NT2/D1 (cell line): ENCODE results near the gene CENPL.

Experiments
- SUZ12 ChIP-seq: IDR thresholded peaks from 2 replicates; pipeline ENCODE4 v1.6.1; 2011; ENCODE audit not compliant: insufficient read length, insufficient read depth; ENCODE audit errors: extremely low read depth
- YY1 ChIP-seq: IDR thresholded peaks from 2 replicates; pipeline ENCODE4 v1.6.1; 2011; ENCODE audit not compliant: insufficient read length, insufficient read depth
- ZNF274 ChIP-seq: IDR thresholded peaks from 2 replicates; pipeline ENCODE4 v1.6.1; 2011; ENCODE audit warnings: mild to moderate bottlenecking, low read depth, low read length

DNA sequence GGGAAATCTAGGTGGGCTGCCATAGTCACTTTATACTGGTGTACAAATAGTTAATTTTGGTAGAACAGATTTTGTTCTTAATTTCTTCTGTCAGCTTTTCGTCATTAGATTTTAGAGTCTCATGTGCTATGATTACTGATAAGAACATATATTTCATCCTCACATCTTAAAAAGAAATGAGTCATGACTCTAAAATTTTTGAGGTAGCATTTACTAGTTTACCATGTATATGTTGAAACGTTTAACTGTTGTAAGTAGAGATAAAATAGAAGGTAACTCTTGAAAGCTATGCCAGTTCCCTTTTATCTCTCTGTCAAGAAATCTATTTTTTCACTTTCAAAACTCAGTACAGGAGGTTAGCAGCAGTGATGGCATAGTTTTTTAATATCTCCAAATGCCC lies 56.5 kb downstream of the CENPL start:
- no peak for TF ChIP-seq YY1
- TF ChIP-seq ZNF274, result no peak
- no peak for TF ChIP-seq SUZ12
